ENCODE measurements around the gene CLCA2.

- TF ChIP-seq, protein P1, sequence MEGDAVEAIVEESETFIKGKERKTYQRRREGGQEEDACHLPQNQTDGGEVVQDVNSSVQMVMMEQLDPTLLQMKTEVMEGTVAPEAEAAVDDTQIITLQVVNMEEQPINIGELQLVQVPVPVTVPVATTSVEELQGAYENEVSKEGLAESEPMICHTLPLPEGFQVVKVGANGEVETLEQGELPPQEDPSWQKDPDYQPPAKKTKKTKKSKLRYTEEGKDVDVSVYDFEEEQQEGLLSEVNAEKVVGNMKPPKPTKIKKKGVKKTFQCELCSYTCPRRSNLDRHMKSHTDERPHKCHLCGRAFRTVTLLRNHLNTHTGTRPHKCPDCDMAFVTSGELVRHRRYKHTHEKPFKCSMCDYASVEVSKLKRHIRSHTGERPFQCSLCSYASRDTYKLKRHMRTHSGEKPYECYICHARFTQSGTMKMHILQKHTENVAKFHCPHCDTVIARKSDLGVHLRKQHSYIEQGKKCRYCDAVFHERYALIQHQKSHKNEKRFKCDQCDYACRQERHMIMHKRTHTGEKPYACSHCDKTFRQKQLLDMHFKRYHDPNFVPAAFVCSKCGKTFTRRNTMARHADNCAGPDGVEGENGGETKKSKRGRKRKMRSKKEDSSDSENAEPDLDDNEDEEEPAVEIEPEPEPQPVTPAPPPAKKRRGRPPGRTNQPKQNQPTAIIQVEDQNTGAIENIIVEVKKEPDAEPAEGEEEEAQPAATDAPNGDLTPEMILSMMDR (IDR thresholded peaks at IDR 0.05): no peak
- no peak for TF ChIP-seq EP300 (IDR thresholded peaks at IDR 0.05)
Observed at GRCh38 chr1:86504895-86505563, 81.1 kb downstream of the CLCA2 start.

Measured in sigmoid colon (tissue), 4 donors.